Measurements from ENCODE around the gene TUBB2B.
"Not testable (repeated sequence)": the region's sequence is repeated elsewhere in the genome, so short reads cannot be mapped to it uniquely, and the experiment has no call there.

TUBB2B gene

GRCh38 chr6:3186974-3187382, 40.5 kb downstream of the TUBB2B start:
- no peak for DNase-seq (ENCODE audit: low read depth)

DNA sequence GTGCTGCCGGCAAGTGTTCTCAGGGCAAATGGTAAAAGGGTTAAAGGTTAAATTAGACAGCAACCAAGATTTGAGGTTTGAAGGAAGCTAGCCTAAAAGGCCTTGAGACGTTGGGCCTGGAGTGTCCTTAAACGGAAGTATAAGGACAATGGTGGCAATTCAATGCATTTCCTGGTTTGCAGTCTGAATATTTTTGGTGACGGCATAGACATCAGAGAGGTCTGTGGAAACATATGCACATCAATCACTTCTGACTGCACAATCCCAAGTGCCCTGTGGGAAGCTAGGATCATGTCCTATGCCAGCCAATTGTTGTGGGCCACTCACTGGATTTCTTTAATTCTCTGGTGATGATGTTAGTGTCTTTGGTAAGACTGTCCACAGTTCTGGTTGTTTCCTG, 44.4 kb downstream of the TUBB2B start:
- no peak for DNase-seq (ENCODE audit: low read depth)

DNA sequence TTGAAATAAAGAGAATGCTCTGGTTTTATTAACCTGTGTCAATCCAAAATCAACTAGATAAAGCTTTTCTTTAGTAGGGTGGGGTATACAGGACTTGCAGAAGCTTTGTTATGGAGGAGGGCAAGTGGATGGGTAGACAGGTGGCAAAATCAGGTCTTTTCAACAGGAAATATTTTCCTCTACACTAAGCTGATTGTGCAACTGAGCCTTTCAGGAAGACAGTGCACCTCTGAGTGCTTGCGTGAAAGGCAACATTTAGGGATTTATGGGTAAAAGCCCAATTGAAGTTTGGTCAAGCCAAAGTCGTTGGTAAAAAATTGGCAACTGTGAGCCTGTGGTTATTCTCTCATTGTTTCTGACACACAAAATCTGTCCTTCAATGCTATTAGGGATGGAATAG, 46.3 kb downstream of the TUBB2B start:
- no peak for DNase-seq (ENCODE audit: low read depth)

- DNase-seq (ENCODE audit: low read depth) = not testable (repeated sequence)
Measured at GRCh38 chr6:3179945-3180344, 47.5 kb downstream of the TUBB2B start.

- not testable (repeated sequence) for DNase-seq (ENCODE audit: low read depth)
Measured at GRCh38 chr6:3178666-3179065, 48.8 kb downstream of the TUBB2B start.

DNA sequence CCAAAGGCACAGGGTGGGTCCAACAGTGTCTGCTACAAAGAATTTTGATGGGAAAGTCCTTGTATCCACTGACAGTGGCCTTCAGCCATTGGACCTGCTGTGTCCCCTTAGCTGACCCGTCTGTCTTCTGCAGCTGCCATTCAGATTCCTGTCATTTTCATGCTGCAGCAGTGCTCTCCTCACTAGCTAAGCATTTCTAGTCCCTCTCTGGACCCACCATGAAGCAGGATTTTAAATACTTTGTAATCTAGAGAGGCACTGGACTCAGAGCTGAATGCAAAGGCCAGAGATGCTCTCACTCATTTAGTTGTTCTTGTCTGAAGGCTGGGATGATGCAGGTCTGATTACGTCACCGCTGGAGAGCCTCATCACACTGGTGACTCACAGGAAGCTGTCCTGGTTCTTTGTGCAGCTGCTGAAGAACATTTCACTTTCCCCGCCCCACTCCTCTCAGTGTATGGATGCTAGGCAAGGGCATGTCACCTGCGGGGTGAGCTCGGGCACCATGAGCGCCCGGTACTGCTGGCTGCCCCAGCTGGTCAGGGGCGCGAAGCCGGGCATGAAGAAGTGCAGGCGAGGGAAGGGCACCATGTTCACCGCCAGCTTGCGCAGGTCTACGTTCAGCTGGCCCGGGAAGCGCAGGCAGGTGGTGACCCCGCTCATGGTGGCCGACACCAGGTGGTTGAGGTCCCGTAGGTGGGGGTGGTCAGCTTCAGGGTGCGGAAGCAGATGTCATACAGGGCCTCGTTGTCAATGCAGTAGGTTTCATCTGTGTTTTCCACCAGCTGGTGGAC, 50.7 kb downstream of the TUBB2B start:
- peak; percentile 24 for DNase-seq (ENCODE audit: low read depth)

- no peak for DNase-seq (ENCODE audit: low read depth)
Measured at GRCh38 chr6:3175715-3176402, 51.6 kb downstream of the TUBB2B start.

All from stimulated activated CD8-positive, alpha-beta memory T cell treated with anti-CD3 and anti-CD28 coated beads, Interleukin-12 subunit alpha, Interleukin-12 subunit beta, amount 100 ng/mL, for 4 hours (primary cell).